ENCODE results near the gene ARMC3.
"Not testable (repeated sequence)": the region's sequence is repeated elsewhere in the genome, so short reads cannot be mapped to it uniquely, and the experiment has no call there.

Gene ARMC3, protein sequence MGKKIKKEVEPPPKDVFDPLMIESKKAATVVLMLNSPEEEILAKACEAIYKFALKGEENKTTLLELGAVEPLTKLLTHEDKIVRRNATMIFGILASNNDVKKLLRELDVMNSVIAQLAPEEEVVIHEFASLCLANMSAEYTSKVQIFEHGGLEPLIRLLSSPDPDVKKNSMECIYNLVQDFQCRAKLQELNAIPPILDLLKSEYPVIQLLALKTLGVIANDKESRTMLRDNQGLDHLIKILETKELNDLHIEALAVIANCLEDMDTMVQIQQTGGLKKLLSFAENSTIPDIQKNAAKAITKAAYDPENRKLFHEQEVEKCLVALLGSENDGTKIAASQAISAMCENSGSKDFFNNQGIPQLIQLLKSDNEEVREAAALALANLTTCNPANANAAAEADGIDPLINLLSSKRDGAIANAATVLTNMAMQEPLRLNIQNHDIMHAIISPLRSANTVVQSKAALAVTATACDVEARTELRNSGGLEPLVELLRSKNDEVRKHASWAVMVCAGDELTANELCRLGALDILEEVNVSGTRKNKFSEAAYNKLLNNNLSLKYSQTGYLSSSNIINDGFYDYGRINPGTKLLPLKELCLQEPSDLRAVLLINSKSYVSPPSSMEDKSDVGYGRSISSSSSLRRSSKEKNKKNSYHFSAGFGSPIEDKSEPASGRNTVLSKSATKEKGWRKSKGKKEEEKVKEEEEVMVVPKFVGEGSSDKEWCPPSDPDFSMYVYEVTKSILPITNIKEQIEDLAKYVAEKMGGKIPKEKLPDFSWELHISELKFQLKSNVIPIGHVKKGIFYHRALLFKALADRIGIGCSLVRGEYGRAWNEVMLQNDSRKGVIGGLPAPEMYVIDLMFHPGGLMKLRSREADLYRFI

DNA sequence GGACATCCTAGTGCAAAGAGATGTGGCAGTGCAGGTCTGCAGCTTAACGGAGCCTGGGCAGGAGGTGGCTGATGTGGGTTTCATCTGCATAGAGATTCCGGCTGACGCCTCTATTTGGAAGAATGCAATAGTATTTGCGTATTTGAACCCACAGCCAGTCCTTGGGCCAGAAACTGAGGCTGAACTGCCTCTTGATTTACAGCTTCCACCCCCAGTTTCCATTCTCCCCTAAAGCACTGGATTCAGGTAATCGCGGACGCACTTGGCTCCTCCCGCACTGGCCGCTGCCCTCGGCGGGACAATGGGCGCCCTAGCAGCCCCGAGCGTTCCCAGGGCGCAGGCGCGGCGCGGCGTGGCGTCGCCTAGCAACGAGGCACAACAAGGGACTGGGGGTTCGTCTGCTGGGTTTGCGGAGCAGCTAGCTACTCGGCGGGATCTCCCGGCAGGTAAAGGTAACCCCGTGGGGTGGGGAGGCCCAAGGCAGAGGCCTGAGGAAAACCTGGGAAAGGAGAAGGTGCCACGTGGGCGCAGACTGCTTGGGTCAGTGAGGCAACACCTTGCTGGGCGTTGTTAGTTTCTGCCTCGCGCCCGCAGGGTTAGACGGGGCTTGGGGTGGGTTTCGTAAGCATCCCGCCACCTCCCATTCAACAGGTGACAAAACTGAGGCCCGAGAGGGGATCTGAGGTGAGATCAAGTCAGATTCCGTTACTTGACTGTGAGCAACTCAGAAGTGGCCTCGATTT, at the start of gene ARMC3:
Gene ARMC3 (plus strand): TSS at position 393 of the 743 bp plus-strand sequence. CDS start 3,944 bp downstream, outside the sequence.
- peak; percentile 70 for DNase-seq

DNA sequence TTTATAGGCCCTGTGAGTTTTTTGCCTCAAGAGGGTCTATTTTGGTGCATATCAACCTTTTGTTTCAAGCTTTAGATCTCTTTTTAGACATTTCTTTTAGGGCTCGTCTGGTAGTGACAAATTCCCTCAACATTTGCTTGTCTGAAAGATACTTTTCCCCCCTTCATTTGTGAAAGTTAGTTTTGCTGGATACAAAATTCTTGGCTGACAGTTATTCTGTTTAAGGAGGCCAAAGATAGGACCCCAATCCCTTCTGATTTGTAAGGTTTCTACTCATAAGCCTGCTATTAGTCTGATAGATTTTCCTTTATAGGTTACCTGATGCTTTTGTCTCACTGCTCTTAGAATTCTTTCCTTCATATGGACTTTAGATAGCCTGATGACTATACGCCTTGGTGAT, 36.1 kb upstream of the ARMC3 start:
- DNase-seq, result no peak

DNA sequence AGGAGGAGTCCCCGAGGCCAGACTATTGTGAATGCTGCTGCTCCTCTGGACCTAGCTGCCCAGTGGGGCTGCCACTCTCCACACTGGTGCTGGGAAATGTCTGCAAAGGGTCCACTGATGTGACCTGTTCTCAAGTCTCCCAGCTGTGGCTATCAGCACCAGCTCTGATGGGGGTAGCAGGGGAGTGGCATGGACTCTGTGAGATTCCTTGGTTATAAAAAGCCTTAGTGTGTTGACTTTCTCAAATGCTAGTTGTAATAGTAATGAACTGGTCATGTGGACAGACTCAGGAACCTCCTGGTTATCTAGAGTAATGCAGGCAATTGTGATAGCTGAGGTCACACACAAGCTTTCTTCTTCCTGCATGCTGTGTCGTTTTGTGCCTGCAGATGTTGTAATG, 34.1 kb upstream of the ARMC3 start:
- DNase-seq, result no peak

DNA sequence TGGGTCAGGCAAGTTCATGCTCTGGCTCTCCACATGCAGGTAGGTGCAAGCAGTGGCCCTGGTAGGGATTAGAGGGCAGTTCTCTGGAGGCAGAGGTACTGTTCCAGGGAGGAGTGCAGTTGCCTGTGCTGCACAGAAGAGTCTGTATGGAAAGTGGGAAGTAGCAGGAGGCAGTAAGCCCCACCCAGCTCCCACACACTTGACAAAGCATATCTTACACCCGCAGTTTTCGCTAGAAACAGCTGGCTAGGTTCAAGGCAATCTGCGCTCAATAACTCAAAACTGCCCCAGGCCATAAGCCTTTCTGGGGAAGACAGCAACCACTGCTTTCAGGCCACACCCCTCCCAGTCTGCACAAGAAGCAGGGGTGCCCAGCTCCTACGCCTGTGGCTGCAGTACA, 33.1 kb upstream of the ARMC3 start:
- DNase-seq, result no peak

DNA sequence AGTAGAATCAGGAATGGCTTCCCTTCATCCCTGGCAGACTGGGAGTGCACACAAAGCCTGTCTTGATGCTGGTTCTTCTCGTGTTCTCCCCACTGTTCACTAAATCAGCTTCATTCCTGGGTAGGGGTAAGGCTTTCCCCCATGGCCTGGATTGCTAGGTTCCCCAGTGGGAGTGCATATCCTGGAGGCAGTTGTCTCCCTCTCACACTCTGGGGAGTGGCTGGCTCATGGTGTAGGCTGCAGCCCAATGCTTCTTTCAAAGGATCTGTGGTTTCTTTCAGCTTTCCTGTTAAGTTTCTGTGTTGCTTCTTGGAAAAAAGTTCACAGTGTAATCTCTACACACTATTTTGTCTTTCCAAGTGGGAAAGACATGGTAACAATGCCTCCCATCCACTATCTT, 32.6 kb upstream of the ARMC3 start:
- no peak for DNase-seq

DNA sequence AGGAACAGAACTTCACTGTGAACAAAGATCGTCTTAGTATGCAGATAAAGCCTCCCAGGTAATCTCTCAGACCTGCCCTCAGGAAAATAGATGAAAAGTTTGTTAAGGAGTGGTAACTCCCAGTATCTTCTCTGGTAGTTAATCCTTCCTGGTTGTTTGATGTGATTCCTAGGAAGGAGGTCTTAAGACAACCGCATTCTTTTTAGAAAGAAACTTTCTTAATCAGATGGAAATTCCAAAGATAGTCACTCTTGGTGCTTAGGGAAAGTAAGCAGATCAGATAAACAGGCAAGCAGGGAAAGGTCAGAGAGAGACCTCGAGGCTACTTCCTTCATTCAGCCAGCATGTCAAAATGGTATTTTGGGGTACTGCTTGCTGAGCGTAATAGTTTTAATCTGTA, 30.5 kb upstream of the ARMC3 start:
- DNase-seq, result no peak

DNA sequence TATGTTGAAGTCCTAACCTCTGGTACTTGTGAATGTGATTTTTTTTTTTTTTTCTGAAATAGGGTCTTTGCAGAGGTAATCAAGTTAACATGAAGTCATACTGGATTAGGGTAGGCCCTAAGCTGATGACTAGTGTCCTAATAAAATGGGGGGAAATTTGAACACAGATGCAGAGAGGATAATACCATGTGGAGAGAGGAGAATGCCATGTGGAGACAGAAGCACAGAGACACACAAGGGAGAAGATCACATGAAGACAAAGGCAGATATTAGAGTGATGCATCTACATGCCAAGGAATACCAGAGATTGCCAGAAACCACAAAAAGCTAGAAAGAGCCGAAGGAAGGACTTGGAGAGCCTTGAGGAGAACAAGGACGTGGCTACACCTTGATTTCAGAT, 28.5 kb upstream of the ARMC3 start:
- DNase-seq, result no peak

DNA sequence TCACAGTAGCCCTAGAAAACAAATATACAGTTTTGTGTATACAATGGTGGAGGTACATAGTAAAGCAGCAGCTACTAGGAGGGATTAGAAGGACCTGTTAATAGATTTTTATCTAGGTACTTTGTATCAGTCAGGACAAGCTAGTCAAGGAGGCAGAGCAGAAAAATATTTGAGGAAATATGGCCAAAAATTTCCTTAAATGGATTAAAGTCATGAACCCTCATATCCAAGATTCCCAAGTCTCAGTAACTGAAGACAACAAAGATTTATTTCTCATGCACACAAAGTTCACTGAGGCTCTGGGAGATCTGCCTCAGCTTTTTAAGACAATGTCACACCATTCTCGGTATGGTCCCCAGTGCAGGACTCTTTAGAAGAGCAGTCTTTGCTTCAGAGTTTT, 28.1 kb upstream of the ARMC3 start:
- no peak for DNase-seq

DNA sequence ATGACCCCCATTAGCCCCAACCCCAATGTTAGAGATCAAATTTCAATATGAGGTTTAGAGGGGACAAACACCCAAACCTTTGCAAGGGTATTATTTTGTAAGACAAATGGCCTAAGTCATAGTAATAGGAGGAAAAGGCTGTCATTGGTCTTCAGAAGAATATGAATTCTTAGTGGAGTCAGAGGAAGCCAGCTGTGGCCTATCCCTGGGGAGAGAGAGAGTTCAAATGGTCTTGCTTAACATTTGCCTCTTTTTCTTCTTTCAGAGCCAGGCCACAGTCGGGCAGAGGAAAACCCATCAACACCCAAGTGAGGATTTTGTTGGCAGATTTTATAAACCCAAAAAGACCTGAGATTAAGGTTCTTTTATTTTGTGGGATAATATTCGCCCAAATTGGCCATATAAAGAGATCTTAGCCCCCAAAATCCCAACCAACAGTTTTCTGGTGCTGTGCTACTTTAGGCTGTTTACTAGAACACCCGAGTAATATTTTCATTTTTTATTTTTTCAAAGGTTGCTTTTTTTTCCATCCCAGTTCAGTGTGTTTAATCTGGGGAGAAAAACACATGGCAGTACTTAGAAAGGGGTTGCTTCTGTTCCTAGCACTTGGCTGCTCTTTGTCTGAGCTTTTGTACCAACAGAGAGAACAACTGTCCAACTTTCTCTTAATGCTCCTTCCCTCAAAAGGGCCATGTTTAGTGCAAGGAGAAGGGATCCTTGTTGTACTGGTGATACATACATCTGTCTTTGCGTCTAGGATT, 26.8 kb upstream of the ARMC3 start:
- no peak for DNase-seq

DNA sequence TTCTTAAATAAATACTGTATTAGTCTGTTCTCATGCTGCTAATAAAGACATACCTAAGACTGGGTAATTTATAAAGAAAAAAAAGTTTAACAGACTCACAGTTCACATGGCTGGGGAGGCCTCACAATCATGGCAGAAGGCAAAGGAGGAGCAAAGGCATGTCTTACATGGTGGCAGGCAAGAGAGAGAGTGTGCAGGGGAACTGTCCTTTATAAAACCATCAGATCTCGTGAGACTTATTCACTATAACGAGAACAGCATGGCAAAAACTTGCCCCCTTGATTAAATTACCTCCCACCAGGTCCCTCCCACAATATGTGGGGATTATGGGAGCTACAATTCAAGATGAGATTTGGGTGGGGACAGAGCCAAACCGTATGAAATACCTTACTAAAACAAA, 25.7 kb upstream of the ARMC3 start:
- DNase-seq, result not testable (repeated sequence)

DNA sequence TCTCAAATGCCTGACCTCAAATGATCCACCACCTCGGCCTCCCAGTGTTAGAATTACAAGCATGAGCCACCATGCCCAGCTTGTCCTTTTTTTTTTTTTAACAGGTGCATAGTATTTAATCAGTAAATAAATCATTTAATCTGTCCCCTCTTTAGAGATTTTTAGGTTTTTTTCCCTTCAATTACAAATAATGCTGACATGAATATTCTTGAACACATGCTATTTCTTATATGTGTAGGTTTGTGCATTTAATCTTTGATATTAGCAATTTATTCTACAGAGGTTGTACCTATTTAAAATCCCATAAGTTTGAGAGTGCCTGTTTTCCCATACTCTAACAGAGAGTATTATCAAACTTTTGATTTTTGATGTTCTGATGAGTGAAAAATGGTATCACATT, 24.2 kb upstream of the ARMC3 start:
- no peak for DNase-seq

DNA sequence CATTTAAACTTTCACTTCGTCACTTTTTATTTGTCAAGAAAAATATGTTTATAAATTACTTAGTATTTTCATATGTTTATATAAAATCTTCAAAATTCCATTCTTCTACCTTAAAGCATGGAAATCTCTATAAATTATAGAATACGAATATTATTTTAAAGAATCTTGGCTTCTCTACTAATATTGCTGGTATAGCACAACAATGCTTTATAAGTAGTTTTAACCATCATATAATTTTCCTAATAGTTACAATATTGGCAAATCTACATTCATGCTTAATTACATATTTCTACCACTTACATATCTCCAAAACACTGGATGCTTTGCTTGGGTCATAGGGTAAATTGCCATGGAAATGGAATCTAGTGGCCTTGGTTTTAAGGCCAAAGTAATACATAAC, 21.1 kb upstream of the ARMC3 start:
- no peak for DNase-seq

DNA sequence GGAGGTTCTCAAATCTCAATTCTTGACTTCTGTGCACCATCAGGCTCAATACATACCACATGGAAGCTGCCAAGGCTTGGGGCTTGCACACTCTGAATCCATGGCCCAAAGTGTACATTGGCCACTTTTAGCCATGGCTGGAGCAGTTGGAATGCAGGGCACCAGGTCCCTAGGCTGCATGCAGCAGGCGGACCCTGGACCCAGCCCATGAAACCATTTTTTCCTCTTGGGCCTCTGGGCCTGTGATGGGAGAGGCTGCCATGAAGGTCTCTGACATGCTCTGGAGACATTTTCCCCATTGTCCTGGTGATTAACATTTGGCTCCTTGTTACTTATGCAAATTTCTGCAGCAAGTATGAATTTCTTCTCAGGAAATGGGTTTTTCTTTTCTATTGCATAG, 19.0 kb upstream of the ARMC3 start:
- DNase-seq, result no peak

DNA sequence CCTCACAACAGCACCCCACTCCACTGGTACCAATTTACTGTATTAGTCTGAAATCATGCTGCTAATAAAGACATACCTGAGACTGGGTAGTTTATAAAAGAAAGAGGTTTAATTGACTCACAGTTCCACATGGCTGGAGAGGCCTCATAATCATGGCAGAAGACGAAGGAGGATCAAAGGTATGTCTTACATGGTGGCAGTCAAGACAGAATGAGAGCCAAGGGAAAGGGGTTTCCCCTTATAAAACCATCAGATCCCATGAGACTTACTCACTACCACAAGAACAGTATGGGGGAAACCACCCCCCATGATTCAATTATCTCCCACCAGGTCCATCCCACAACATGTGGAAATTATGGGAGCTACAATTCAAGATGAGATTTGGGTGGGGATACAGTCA, 18.2 kb upstream of the ARMC3 start:
- DNase-seq, result not testable (repeated sequence)

DNA sequence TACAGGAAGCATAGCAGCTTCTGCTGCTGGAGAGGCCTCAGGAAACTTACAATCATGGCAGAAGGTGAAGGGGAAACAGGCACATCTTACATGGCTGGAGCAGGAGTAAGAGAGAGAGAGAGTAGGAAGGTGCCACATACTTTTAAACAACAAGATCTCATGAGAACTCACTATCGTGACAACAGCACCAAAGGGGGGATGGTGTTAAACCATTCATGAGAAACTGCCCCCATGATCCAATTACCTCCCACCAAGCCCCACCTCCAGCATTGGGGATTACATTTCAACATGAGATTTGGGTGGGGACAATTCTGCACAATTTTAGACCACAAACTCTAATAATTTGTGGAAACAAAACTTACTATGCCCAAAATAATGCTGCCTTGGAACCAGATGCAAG, 16.8 kb upstream of the ARMC3 start:
- no peak for DNase-seq

DNA sequence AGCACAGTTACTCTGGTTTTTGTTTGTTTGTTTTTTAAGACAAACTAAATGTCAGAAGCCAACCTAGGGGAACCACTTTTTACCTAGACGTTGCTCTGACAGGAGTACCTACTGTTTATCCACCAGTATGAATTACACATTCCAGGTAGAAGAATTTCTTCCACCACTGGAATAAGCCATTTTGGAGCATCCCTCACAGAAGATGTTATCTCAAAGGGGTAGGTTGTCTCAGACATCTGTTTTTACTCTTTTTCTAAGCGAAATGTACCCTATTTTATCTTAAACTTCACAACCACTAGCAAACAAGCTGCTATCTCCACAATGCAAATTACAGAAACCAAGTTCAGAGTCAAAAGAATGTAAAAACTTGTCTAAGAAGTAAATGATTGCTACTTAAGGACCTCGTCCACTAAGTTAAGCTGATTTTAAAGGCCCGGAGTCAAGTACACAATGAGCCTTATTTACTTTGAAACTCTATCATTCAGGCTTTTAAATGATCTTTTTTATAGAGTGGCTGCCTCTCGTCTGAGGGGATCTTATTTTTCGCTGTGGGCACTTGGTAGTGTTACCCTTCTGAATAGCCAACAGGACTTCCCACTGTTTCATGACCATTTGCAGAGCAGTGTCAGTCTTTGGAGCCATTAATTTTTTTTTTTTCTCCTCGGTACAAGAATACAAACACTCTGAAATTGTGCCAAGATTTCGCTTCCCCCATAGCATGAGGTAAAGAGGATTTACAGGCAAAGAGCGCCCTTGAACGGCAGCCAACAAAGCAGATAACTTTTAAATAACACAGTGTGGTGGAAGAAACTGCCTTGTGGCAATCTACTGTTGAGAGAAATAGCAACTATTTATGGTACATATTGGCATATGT, 15.7 kb upstream of the ARMC3 start:
- no peak for DNase-seq

DNA sequence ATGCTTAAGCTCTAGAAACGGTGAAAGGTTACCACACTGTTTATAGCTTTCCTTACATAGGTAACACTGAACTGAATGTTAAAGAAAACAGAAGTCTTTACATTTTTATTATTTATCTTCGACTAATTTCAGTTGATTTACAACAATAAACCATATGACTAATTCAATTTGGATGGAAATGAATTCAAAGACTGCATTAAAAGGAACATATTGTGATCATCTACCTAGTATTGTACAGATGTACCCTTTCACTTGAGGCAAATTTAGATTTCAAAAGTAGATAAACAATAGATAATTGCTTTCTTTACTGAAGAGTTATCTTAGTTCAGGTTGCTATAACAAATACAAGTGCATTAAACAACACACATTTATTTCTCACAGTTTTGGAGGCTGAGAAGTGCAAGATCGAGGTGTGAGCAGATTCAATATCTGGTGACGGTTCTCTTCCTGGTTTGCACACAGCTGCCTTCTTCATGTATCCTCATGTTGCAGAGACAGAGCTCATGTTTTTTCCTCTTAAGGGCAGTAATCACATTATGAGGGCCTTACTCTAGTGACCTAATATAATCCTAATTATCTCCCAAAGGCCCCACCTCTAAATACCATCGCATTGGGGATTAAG, 15.0 kb upstream of the ARMC3 start:
- DNase-seq, result no peak

DNA sequence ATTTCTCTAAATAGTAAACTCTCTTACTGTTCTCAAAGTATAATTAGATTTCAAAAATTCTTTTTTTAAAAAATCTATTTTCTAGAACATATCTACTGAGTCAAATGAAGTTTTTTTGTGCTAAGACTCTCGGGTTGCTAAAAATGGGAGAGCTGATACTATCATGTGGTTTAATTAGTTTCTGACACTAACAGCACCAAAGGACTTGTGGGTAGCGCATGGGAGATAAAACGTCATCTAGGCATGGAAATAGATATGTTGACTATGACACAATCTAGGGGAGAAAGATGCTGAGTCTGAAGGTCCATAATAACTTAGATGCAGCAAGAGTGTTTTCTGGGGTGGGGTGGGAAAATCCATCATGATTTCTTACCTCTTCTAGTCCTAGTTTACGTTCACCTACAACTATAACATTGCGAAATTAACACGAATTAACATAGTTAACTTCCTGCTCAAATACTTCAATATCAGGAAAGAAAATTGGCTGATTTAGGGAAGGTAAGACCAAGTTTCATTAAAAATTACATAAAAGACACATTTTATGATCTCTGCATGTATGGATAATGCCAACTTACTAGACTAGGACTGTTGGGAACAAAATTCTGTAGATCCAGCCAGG, 14.3 kb upstream of the ARMC3 start:
- no peak for DNase-seq

DNA sequence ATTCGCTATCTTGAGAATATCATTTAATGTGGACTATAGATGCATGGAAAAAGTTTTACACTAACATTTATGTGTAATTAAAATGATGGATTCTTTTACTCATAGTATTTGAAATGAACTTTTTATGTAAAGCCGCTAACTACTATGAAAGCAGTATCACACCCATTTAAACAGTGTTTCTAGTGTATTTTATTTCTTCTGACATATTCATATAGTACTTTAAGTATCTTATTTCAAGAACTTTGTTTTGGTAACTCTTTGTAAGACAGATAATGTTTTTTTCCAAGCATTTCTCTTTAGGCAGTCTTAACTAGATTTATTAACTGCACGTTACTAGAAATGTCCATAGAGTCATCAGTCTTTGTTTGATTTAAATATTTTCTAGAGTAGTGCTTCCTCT, 12.5 kb upstream of the ARMC3 start:
- no peak for DNase-seq

DNA sequence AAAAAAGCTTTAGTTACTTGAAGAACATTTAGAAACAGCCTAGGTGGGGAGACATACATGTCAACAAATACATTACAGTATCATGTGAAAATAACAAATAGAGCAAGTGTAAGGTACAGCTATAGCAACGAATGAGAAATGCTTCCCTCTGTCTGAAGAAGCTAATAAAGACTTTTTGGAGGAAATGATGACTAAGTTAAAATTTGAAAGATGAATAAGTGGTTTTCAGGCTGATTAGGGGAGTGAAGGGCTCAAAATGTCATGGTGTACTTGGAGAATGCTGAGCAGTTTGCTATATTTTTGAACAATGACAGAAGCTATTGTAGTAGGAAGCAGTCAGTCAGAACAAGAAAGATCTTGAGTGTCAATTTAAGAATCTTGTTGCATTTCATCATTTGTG, 2.8 kb upstream of the ARMC3 start:
- DNase-seq, result no peak

DNA sequence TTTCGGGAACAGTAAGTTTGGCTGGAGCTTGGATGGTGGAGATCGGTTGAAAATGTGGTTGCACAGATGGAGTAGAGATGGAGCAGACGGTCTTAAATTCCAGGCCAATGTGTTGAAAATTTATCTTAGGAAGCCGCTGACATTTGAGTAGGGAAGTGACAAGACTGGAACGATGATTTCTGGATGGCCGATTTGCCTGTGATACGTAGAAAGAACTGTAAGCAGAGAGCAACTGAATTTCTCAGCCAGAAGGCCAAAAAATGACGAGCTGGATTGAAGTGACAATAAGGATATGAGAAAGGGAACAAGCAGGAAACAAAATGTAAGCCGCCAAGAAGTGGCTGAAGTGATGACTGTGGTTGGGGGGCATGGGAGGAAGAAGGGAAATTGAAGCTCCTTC, 687 bp upstream of the ARMC3 start:
- DNase-seq, result no peak

Measured in activated naive CD4-positive, alpha-beta T cell treated with anti-CD3 and anti-CD28 coated beads, Interleukin-2, amount 50 U/mL, for 16 hours (primary cell).